ENCODE results near the gene PRR18. TPM values are rescaled to one million over a fixed set of nuclear protein-coding genes. Genes with fewer than 3 reads are reported as not detected.

PRR18 gene
- polyA plus RNA-seq, 6 donors from 2014 or later: not detected

- DNase-seq (peak; percentile 68), ATAC-seq (ENCODE audit: low read depth in 2 of 2) (peak; percentile 59 to 63)
- Mint-ChIP-seq H3K27ac (peak overlapping the region; percentile 89 to 98 (median 97)), H3K36me3 (no peaks in the 10 kb centered on the region), H3K4me3 (peak overlapping the region; percentile 83 to 98 (median 92)), H3K9me3 (no peaks in the 10 kb centered on the region), H3K4me1 (peaks cover 14 to 21% (median 21%) of the 10 kb centered on the region in 3 donors), H3K27me3 (no peaks in the 10 kb centered on the region)
Measured at GRCh38 chr6:166343150-166343487, 34.9 kb upstream of the PRR18 start.

- Mint-ChIP-seq H3K27ac (peak within 1 kb of the TSS; percentile 89 to 98 (median 97)), H3K27me3 (no peaks in the 10 kb centered on the region), H3K4me3 (peak within 1 kb of the TSS; percentile 83 to 98 (median 92)), H3K36me3 (peaks cover 0 to 5% of the 10 kb centered on the region in 2 donors), H3K4me1 (peaks cover 15 to 21% (median 19%) of the 10 kb centered on the region in 3 donors), H3K9me3 (no peaks in the 10 kb centered on the region)
- ATAC-seq (ENCODE audit: low read depth in 2 of 2) (peak; percentile 74 to 77), DNase-seq (peak; percentile 91)
Measured at GRCh38 chr6:166342349-166343149, 34.4 kb upstream of the PRR18 start, which contains the start of gene SFT2D1. SFT2D1 (minus strand) TSS chr6:166342545; CDS start chr6:166342481, 64 bp downstream.

- H3K27me3 Mint-ChIP-seq: no peaks in the 10 kb centered on the region
- H3K4me3 Mint-ChIP-seq: peak overlapping the region; percentile 83 to 98 (median 92)
- peaks cover 21 to 23% (median 21%) of the 10 kb centered on the region in 3 donors for H3K4me1 Mint-ChIP-seq
- H3K36me3 Mint-ChIP-seq: peaks cover 0 to 9% of the 10 kb centered on the region in 2 donors
- H3K27ac Mint-ChIP-seq: peak overlapping the region; percentile 89 to 98 (median 97)
- peak in 1 of 2 donors; percentile 10 for ATAC-seq (ENCODE audit: low read depth in 2 of 2)
- no peak for DNase-seq
- no peaks in the 10 kb centered on the region for H3K9me3 Mint-ChIP-seq
Measured at GRCh38 chr6:166341977-166342348, 33.8 kb upstream of the PRR18 start.

- Mint-ChIP-seq H3K27me3 (no peaks in the 10 kb centered on the region), H3K27ac (peak overlapping the region; percentile 89 to 98 (median 97))
- DNase-seq: peak; percentile 37
Measured at GRCh38 chr6:166341464-166341863, 33.3 kb upstream of the PRR18 start.

GRCh38 chr6:166338854-166339253 lies 30.7 kb upstream of the PRR18 start:
- Mint-ChIP-seq H3K9me3 (no peaks in the 10 kb centered on the region), H3K36me3 (peaks cover 9 to 11% of the 10 kb centered on the region in 2 donors)

More at GRCh38 chr6:166341464-166341863, 33.3 kb upstream of the PRR18 start:
- Mint-ChIP-seq H3K4me3 (peak overlapping the region; percentile 83 to 98 (median 92)), H3K4me1 (peaks cover 21 to 26% (median 23%) of the 10 kb centered on the region in 3 donors), H3K9me3 (no peaks in the 10 kb centered on the region), H3K36me3 (peaks cover 0 to 9% of the 10 kb centered on the region in 2 donors)
- peak; percentile 14 to 21 for ATAC-seq (ENCODE audit: low read depth in 2 of 2)

GRCh38 chr6:166336847-166337246 lies 28.7 kb upstream of the PRR18 start:
- peaks cover 8 to 54% (median 39%) of the 10 kb centered on the region in 3 donors for H3K4me1 Mint-ChIP-seq
- ATAC-seq (ENCODE audit: low read depth in 2 of 2): no peak
- H3K27me3 Mint-ChIP-seq: no peaks in the 10 kb centered on the region
- H3K36me3 Mint-ChIP-seq: peaks cover 9 to 17% of the 10 kb centered on the region in 2 donors
- no peak overlapping the region for H3K4me3 Mint-ChIP-seq
- no peaks in the 10 kb centered on the region for H3K9me3 Mint-ChIP-seq
- no peak for DNase-seq
- H3K27ac Mint-ChIP-seq: peak overlapping the region in 3 of 6 donors; percentile 42 to 72 (median 64)

More at GRCh38 chr6:166338854-166339253, 30.7 kb upstream of the PRR18 start:
- Mint-ChIP-seq H3K4me1 (peaks cover 17 to 41% (median 36%) of the 10 kb centered on the region in 3 donors), H3K27ac (no peak overlapping the region), H3K4me3 (no peak overlapping the region), H3K27me3 (no peaks in the 10 kb centered on the region)
- no peak for DNase-seq
- ATAC-seq (ENCODE audit: low read depth in 2 of 2): no peak

- Mint-ChIP-seq H3K4me1 (peaks cover 0 to 51% (median 32%) of the 10 kb centered on the region in 3 donors), H3K4me3 (peak overlapping the region in 2 of 8 donors; percentile 17 to 73), H3K27me3 (no peaks in the 10 kb centered on the region), H3K27ac (peak overlapping the region in 5 of 6 donors; percentile 12 to 84 (median 68)), H3K9me3 (no peaks in the 10 kb centered on the region), H3K36me3 (peaks cover 9 to 17% of the 10 kb centered on the region in 2 donors)
- DNase-seq (no peak), ATAC-seq (ENCODE audit: low read depth in 2 of 2) (no peak)
Measured at GRCh38 chr6:166335378-166336302, 27.4 kb upstream of the PRR18 start.

GRCh38 chr6:166334878-166335277 lies 26.7 kb upstream of the PRR18 start:
- DNase-seq (no peak), ATAC-seq (ENCODE audit: low read depth in 2 of 2) (no peak)
- H3K4me3 Mint-ChIP-seq: peak overlapping the region in 3 of 8 donors; percentile 40 to 73 (median 65)
- H3K27ac Mint-ChIP-seq: peak overlapping the region in 5 of 6 donors; percentile 12 to 84 (median 45)
- peaks cover 0 to 53% (median 32%) of the 10 kb centered on the region in 3 donors for H3K4me1 Mint-ChIP-seq
- H3K9me3 Mint-ChIP-seq: no peaks in the 10 kb centered on the region
- H3K36me3 Mint-ChIP-seq: peaks cover 9 to 17% of the 10 kb centered on the region in 2 donors
- no peaks in the 10 kb centered on the region for H3K27me3 Mint-ChIP-seq

GRCh38 chr6:166333172-166333995 lies 25.2 kb upstream of the PRR18 start:
- no peaks in the 10 kb centered on the region for H3K9me3 Mint-ChIP-seq
- peak; percentile 83 to 94 for ATAC-seq (ENCODE audit: low read depth in 2 of 2)
- peak; percentile 39 for DNase-seq
- peaks cover 4 to 53% (median 32%) of the 10 kb centered on the region in 3 donors for H3K4me1 Mint-ChIP-seq
- H3K4me3 Mint-ChIP-seq: peak overlapping the region; percentile 7 to 84 (median 65)
- peak overlapping the region; percentile 21 to 96 (median 83) for H3K27ac Mint-ChIP-seq
- peaks cover 9 to 17% of the 10 kb centered on the region in 2 donors for H3K36me3 Mint-ChIP-seq
- H3K27me3 Mint-ChIP-seq: no peaks in the 10 kb centered on the region

- Mint-ChIP-seq H3K36me3 (peaks cover 0 to 17% of the 10 kb centered on the region in 2 donors), H3K9me3 (no peaks in the 10 kb centered on the region), H3K27me3 (no peaks in the 10 kb centered on the region), H3K4me1 (peaks cover 5 to 44% (median 27%) of the 10 kb centered on the region in 3 donors), H3K27ac (peak overlapping the region in 2 of 6 donors; percentile 18 to 69), H3K4me3 (no peak overlapping the region)
- no peak for ATAC-seq (ENCODE audit: low read depth in 2 of 2)
- DNase-seq: no peak
Measured at GRCh38 chr6:166331503-166332415, 23.6 kb upstream of the PRR18 start.

GRCh38 chr6:166330612-166331011 lies 22.4 kb upstream of the PRR18 start:
- no peaks in the 10 kb centered on the region for H3K27me3 Mint-ChIP-seq
- H3K4me1 Mint-ChIP-seq: peaks cover 9 to 45% (median 27%) of the 10 kb centered on the region in 3 donors
- no peak for DNase-seq
- no peak overlapping the region for H3K4me3 Mint-ChIP-seq
- H3K27ac Mint-ChIP-seq: no peak overlapping the region
- peaks cover 5 to 24% of the 10 kb centered on the region in 2 donors for H3K36me3 Mint-ChIP-seq
- ATAC-seq (ENCODE audit: low read depth in 2 of 2): no peak
- H3K9me3 Mint-ChIP-seq: no peaks in the 10 kb centered on the region

Data from naive B cell (primary cell).